Small intestine (tissue), 7 donors: Measurements from ENCODE around the gene NFATC3. TPM values are rescaled to one million over a fixed set of nuclear protein-coding genes. Genes with fewer than 3 reads are reported as not detected.
"Not testable (repeated sequence)": the region's sequence is repeated elsewhere in the genome, so short reads cannot be mapped to it uniquely, and the experiment has no call there.

Experiments
- DNase-seq, 2 donors: peaks; one replicate each; pipeline versions ENCODE4 v3.0.0 to v3.0.0-alpha.2; 2013
- FAIRE-seq: peaks from 2 replicates; lab custom pipeline; 2012; peaks lifted over from hg19 to GRCh38; lab: Jason Lieb, UNC
- H3K27ac ChIP-seq, 3 donors: one replicate each; pipeline ENCODE4 v1.5.1; 2013; ENCODE audit warnings: low read length in 2 of 3, mild to moderate bottlenecking in 2 of 3, control low read depth in 1 of 3, inconsistent platforms in 1 of 3, low read depth in 1 of 3, moderate library complexity in 1 of 3
- H3K27me3 ChIP-seq, 3 donors: one replicate each; pipeline ENCODE4 v1.6.1; 2013; ENCODE audit warnings: low read length in 3 of 3, inconsistent platforms in 1 of 3; ENCODE audit not compliant: control insufficient read depth in 3 of 3, insufficient read depth in 3 of 3
- H3K36me3 ChIP-seq, 3 donors: one replicate each; pipeline ENCODE4 v1.6.1; 2013; ENCODE audit warnings: low read length in 3 of 3, inconsistent platforms in 1 of 3, low read depth in 1 of 3, mild to moderate bottlenecking in 1 of 3, moderate library complexity in 1 of 3; ENCODE audit not compliant: control insufficient read depth in 3 of 3, insufficient read depth in 2 of 3
- H3K4me1 ChIP-seq, 3 donors: one replicate each; pipeline ENCODE4 v1.6.1; 2013; ENCODE audit warnings: low read length in 2 of 3, inconsistent platforms in 1 of 3, low read depth in 1 of 3, mild to moderate bottlenecking in 1 of 3, moderate library complexity in 1 of 3; ENCODE audit not compliant: control insufficient read depth in 3 of 3, insufficient read depth in 2 of 3
- H3K4me3 ChIP-seq, 3 donors: one replicate each; pipeline ENCODE4 v1.5.1; 2013; ENCODE audit warnings: low read length in 3 of 3, control low read depth in 1 of 3, inconsistent platforms in 1 of 3, low read depth in 1 of 3, mild to moderate bottlenecking in 1 of 3, moderate library complexity in 1 of 3
- H3K9me3 ChIP-seq, 2 donors: one replicate each; pipeline ENCODE4 v1.6.1; 2013; ENCODE audit warnings: low read depth in 1 of 2, low read length in 1 of 2; ENCODE audit not compliant: control insufficient read depth in 2 of 2, insufficient read depth in 1 of 2
- WGBS, 3 donors: extraction: QIAGEN DNeasy Blood & Tissue Kit; methylation state at CpG; one replicate each; pipeline ENCODE4 v1.1.7; 2013; 5-methylcytosine and 5-hydroxymethylcytosine counted together
- polyA plus RNA-seq, 4 donors: library from polyadenylated mRNA; stranded (reverse) in 3 of 4; unstranded in 1 of 4; fragments of 200-250 nt in 3 of 4; fragments of 120-200 nt in 1 of 4; gene quantifications; one replicate each; pipeline versions ENCODE4 v1.2.1 to v1.2.3, GENCODE V29; 2013
- donor health status: healthy with polysubstance abuse.
- donor health status: control.
- donor health status: control.
- donor health status: Bipolar disorder and iron deficiency.
- donor health status: healthy.

NFATC3 gene
- polyA plus RNA-seq, 4 donors = 10.8 to 26.8 (median 13.7) TPM

GRCh38 chr16:68136515-68136914 is 51.3 kb downstream of the NFATC3 start:
- H3K4me1 ChIP-seq = no peaks in the 10 kb centered on the region
- H3K36me3 ChIP-seq = peaks cover 0 to 14% (median 0%) of the 10 kb centered on the region in 3 donors
- FAIRE-seq = no peak
- H3K27me3 ChIP-seq = no peaks in the 10 kb centered on the region
- DNase-seq = no peak
- no peaks in the 10 kb centered on the region for H3K9me3 ChIP-seq
- 95 to 99% (median 98%) methylated on average over 3 of the region's 3 CpGs for WGBS, 3 donors
- H3K27ac ChIP-seq = no peak overlapping the region
- no peak overlapping the region for H3K4me3 ChIP-seq

DNA sequence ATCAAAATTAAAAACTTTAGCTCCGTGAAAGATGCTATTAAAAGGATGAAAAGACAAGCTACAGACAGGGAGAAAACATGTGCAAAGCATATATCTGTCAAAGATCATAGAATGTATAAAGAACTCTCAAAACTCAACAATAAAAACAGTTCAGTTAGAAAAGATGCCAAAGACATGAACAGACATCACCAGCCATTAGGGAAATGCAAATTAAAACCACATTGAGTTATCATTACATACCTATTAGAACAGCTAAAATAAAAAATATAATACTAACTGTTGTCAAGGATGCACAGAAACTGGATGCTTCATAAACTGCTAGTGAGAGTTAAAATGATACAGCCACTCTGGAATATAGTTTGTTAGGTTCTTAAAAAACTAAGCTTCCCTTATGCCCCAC is 58.8 kb downstream of the NFATC3 start:
- Histone ChIP-seq H3K27me3 (no peaks in the 10 kb centered on the region), H3K36me3 (peaks cover 0 to 14% (median 0%) of the 10 kb centered on the region in 3 donors), H3K4me3 (no peak overlapping the region), H3K4me1 (no peaks in the 10 kb centered on the region), H3K9me3 (no peaks in the 10 kb centered on the region), H3K27ac (no peak overlapping the region)
- WGBS, 3 donors = 79 to 95% (median 94%) methylated on average over 1 of the region's 1 CpG
- DNase-seq = no peak
- FAIRE-seq = no peak

DNA sequence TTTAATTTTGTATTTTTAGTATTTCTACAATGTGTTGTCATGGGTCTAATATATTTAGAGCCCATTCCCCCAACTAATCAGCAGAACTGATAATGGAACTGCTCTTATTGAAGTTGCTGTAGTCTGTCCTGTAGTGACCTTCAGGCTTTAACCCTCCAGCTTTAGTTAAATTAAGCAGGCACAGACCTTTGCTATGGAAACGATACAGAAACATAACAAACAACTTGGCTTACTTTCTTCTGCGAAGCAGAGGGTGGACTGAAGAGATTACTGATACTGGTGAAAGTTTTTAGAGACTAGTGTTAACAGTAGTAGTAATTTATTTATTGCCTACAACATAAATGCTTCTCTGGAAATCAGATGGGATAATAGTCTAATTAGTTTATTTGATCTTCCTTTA is 61.4 kb downstream of the NFATC3 start:
- peaks cover 0 to 14% (median 0%) of the 10 kb centered on the region in 3 donors for H3K36me3 ChIP-seq
- no peaks in the 10 kb centered on the region for H3K9me3 ChIP-seq
- no peaks in the 10 kb centered on the region for H3K27me3 ChIP-seq
- FAIRE-seq (no peak), DNase-seq (peak; percentile 51 to 66)
- no peaks in the 10 kb centered on the region for H3K4me1 ChIP-seq
- H3K27ac ChIP-seq = no peak overlapping the region
- 12 to 25% (median 18%) methylated on average over 2 of the region's 2 CpGs for WGBS, 3 donors
- no peak overlapping the region for H3K4me3 ChIP-seq

DNA sequence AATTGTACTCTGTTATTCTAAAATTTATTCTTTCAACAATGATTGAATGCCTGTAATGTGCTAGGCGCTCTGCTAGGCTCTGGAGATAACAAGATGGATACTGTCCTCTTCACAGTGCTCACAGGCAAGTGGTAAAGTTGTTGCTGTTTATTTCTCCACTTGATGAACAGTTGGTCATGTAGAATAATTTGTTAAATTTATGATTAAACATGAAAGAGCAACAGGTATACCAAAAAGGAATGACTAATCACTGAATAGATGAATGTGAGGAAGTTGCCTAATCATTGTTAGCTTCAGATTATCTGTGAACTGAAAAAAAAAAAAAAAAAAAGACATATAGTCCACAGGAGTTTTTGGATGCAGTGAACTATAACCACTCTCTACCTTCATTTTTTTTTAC is 62.3 kb downstream of the NFATC3 start:
- FAIRE-seq (no peak), DNase-seq (no peak)
- 90 to 100% (median 94%) methylated on average over 1 of the region's 1 CpG for WGBS, 3 donors
- Histone ChIP-seq H3K4me3 (no peak overlapping the region), H3K36me3 (peaks cover 0 to 17% (median 0%) of the 10 kb centered on the region in 3 donors), H3K4me1 (no peaks in the 10 kb centered on the region), H3K27ac (no peak overlapping the region), H3K27me3 (no peaks in the 10 kb centered on the region), H3K9me3 (no peaks in the 10 kb centered on the region)

DNA sequence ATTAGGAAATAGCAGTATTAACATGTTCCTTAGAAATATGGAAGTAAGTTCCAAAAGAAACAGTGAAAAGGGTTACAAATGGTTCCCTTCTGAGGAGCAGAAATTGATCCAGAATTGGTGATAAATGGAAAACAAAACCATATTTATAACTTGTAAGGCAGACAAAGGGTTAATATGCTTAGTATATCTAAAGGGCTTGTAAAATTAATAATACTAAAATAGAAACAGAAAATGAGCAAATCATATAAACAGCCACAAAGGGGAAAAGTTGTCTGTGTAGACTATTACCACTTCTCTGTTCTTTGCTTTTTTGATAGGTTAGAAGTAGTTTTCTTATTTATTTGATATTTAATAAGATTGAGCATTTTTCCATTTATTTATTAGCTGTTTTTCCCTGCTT is 64.4 kb downstream of the NFATC3 start:
- Histone ChIP-seq H3K4me1 (no peaks in the 10 kb centered on the region), H3K36me3 (peaks cover 0 to 12% (median 0%) of the 10 kb centered on the region in 3 donors), H3K9me3 (no peaks in the 10 kb centered on the region), H3K27ac (no peak overlapping the region), H3K4me3 (no peak overlapping the region), H3K27me3 (no peaks in the 10 kb centered on the region)
- DNase-seq (no peak), FAIRE-seq (no peak)

GRCh38 chr16:68155425-68155824 is 70.3 kb downstream of the NFATC3 start:
- Histone ChIP-seq H3K4me1 (no peaks in the 10 kb centered on the region), H3K36me3 (peaks cover 0 to 22% (median 5%) of the 10 kb centered on the region in 3 donors), H3K27me3 (no peaks in the 10 kb centered on the region), H3K4me3 (no peak overlapping the region), H3K27ac (no peak overlapping the region), H3K9me3 (no peaks in the 10 kb centered on the region)
- 84 to 89% (median 87%) methylated on average over 3 of the region's 3 CpGs for WGBS, 3 donors
- DNase-seq (no peak), FAIRE-seq (no peak)

- Histone ChIP-seq H3K27ac (no peak overlapping the region), H3K4me1 (no peaks in the 10 kb centered on the region), H3K4me3 (no peak overlapping the region), H3K9me3 (no peaks in the 10 kb centered on the region), H3K36me3 (peaks cover 0 to 21% (median 17%) of the 10 kb centered on the region in 3 donors), H3K27me3 (no peaks in the 10 kb centered on the region)
- FAIRE-seq = no peak
- WGBS, 3 donors = 89 to 97% (median 90%) methylated on average over 2 of the region's 2 CpGs
- no peak for DNase-seq
Observed at GRCh38 chr16:68162413-68162812, 77.2 kb downstream of the NFATC3 start.

DNA sequence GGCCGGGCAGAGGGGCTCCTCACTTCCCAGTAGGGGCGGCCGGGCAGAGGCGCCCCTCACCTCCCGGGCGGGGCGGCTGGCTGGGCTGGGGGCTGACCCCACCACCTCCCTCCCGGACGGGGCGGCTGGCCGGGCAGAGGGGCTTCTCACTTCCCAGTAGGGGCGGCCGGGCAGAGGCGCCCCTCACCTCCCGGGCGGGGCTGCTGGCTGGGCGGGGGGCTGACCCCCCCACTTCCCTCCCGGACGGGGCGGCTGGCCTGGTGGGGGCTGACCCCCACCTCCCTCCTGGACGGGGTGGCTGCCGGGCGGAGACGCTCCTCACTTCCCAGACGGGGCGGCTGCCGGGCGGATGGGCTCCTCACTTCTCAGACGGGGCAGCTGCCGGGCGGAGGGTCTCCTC is 78.1 kb downstream of the NFATC3 start:
- H3K9me3 ChIP-seq, H3K4me1 ChIP-seq, FAIRE-seq, H3K27ac ChIP-seq, H3K27me3 ChIP-seq, H3K4me3 ChIP-seq, DNase-seq: not testable (repeated sequence)
- 97 to 99% (median 97%) methylated on average over 12 to 31 of the region's 31 CpGs for WGBS, 3 donors
- H3K36me3 ChIP-seq = peaks cover 0 to 27% (median 16%) of the 10 kb centered on the region in 3 donors

- H3K27me3 ChIP-seq = no peaks in the 10 kb centered on the region
- no peak overlapping the region for H3K27ac ChIP-seq
- DNase-seq (no peak), FAIRE-seq (no peak)
- H3K36me3 ChIP-seq = peaks cover 0 to 28% (median 13%) of the 10 kb centered on the region in 3 donors
- no peak overlapping the region for H3K4me3 ChIP-seq
- 87 to 97% (median 88%) methylated on average over 3 of the region's 3 CpGs for WGBS, 3 donors
- no peaks in the 10 kb centered on the region for H3K9me3 ChIP-seq
- no peaks in the 10 kb centered on the region for H3K4me1 ChIP-seq
Observed at GRCh38 chr16:68166264-68166663, 81.1 kb downstream of the NFATC3 start.
